Endothelial cell of umbilical vein (primary cell): ENCODE measurements around the gene CMIP. TPM values are rescaled to one million over a fixed set of nuclear protein-coding genes. Genes with fewer than 3 reads are reported as not detected.
A peak's percentile ranks its signal among the peaks of the same experiment; 100 is the strongest.

ENCODE experiments used
- BruUV-seq: library from RNA; stranded (reverse); fragments of 400-500 nt; replicated peaks from 2 replicates; lab custom pipeline; 2021; lab: Mats Ljungman, UMichigan
- CTCF ChIA-PET: fragments of 300-600, 350-600 bp; sonication (Branson Sonifier 250); formaldehyde crosslinking; loops from one replicate; lab custom pipeline; 2021; ENCODE audit warnings: antibody characterized with exemption, inconsistent platforms; lab: Charles Lee
- POLR2A ChIA-PET: fragments of 300-600, 350-600 bp; sonication (Branson Sonifier 250); formaldehyde crosslinking; loops from one replicate; lab custom pipeline; 2021; ENCODE audit warnings: antibody characterized with exemption, inconsistent platforms; lab: Charles Lee
- DNase-seq: peaks from one replicate; pipeline ENCODE4 v3.0.0-alpha.2; 2011; ENCODE audit warnings: low read depth, low spot score
- FAIRE-seq: peaks from 2 replicates; lab custom pipeline; 2011; peaks lifted over from hg19 to GRCh38; lab: Jason Lieb, UNC
- H2AFZ ChIP-seq: 2 replicates; pipeline ENCODE4 v1.6.0; 2012; ENCODE audit warnings: low read depth, low read length, control low read depth, inconsistent platforms
- H3K27ac ChIP-seq: 2 replicates; pipeline ENCODE4 v1.5.1; 2011; ENCODE audit warnings: low read depth, mild to moderate bottlenecking, control low read depth, low read length, moderate library complexity; ENCODE audit not compliant: insufficient read depth
- H3K27me3 ChIP-seq, 2 experiments: 2 replicates each; pipeline versions ENCODE4 v1.6.0 to v1.6.1; 2011; ENCODE audit warnings: low read length in 2 of 2, mixed read lengths in 1 of 2; ENCODE audit not compliant: control insufficient read depth in 2 of 2, insufficient read depth in 2 of 2
- H3K36me3 ChIP-seq, 2 experiments: 2 replicates in 1 of 2; 3 replicates in 1 of 2; pipeline ENCODE4 v1.5.1; 2011; ENCODE audit warnings: low read length in 2 of 2, mild to moderate bottlenecking in 1 of 2, moderate library complexity in 1 of 2; ENCODE audit not compliant: control insufficient read depth in 2 of 2, insufficient read depth in 2 of 2; ENCODE audit errors: extremely low read depth in 1 of 2
- H3K4me1 ChIP-seq: 3 replicates; pipeline ENCODE4 v1.5.1; 2011; ENCODE audit warnings: mild to moderate bottlenecking, low read length; ENCODE audit not compliant: control insufficient read depth, insufficient read depth; ENCODE audit errors: extremely low read depth
- H3K4me2 ChIP-seq: 2 replicates; pipeline ENCODE4 v1.6.1; 2011; ENCODE audit warnings: low read length, control low read depth, mixed read lengths; ENCODE audit not compliant: insufficient read depth
- H3K4me3 ChIP-seq, 3 experiments: fragments of 200-600 bp in 1 of 3; sonication (generic), shearing (Covaris generic) in 1 of 3; replicated peaks in 1 of 3; 2 replicates each; pipeline ENCODE4 v1.5.1; 2011 to 2016; ENCODE audit warnings: control low read depth in 3 of 3, low read length in 3 of 3, mild to moderate bottlenecking in 2 of 3, inconsistent platforms in 1 of 3, low read depth in 1 of 3, moderate library complexity in 1 of 3; ENCODE audit not compliant: insufficient read depth in 1 of 3
- H3K79me2 ChIP-seq: 2 replicates; pipeline ENCODE4 v1.6.0; 2012; ENCODE audit warnings: low read length, inconsistent platforms; ENCODE audit not compliant: control insufficient read depth, insufficient read depth
- H3K9ac ChIP-seq: replicated peaks from 2 replicates; pipeline ENCODE3; 2011; ENCODE audit warnings: low read length, control low read depth; ENCODE audit not compliant: insufficient read depth; ENCODE audit errors: extremely low read depth
- H3K9me1 ChIP-seq: replicated peaks from 3 replicates; pipeline ENCODE4 v1.6.0; 2011; ENCODE audit warnings: mild to moderate bottlenecking, low read length; ENCODE audit not compliant: control insufficient read depth, insufficient read depth; ENCODE audit errors: extremely low read depth
- H3K9me3 ChIP-seq: replicated peaks from 2 replicates; pipeline ENCODE4 v1.5.1; 2012; ENCODE audit warnings: low read length, inconsistent platforms; ENCODE audit not compliant: control insufficient read depth, insufficient read depth
- H4K20me1 ChIP-seq: replicated peaks from 2 replicates; pipeline ENCODE3; 2011; ENCODE audit warnings: mild to moderate bottlenecking, low read length; ENCODE audit not compliant: control insufficient read depth, insufficient read depth; ENCODE audit errors: extremely low read depth
- EZH2 ChIP-seq: IDR thresholded peaks from 2 replicates; pipeline ENCODE4 v1.6.1; 2012; ENCODE audit warnings: borderline replicate concordance, low read depth, mild to moderate bottlenecking, moderate library complexity, low read length, inconsistent platforms; ENCODE audit not compliant: severe bottlenecking
- GATA2 ChIP-seq: IDR thresholded peaks from 2 replicates; pipeline ENCODE4 v1.7.0; 2011; ENCODE audit warnings: low read depth, mild to moderate bottlenecking, moderate library complexity, mixed read lengths, low read length; ENCODE audit not compliant: insufficient read length, insufficient read depth
- dilution Hi-C: fragments of 300-500 bp; cut with MboI; formaldehyde crosslinking; loops from one replicate; pipeline ENCODE4 v1.15.0; 2019; ENCODE audit warnings: low sequenced_read_pairs; ENCODE audit not compliant: extremely low pct_ligation_motif_present
- intact Hi-C: fragments of 100-400 bp; cut with micrococcal nuclease; formaldehyde crosslinking; loops from one replicate; pipeline ENCODE4 v1.10.0; 2022
- polyA plus RNA-seq, 4 experiments: library from polyadenylated mRNA; depleted of rRNA in 3 of 4; stranded (reverse) in 3 of 4; unstranded in 1 of 4; fragments of >200 nt; gene quantifications; 2 replicates each; pipeline versions ENCODE4 v1.2.1 to v1.2.3, GENCODE V29; 2011 to 2012; ENCODE audit warnings: missing spikeins in 1 of 4
- total RNA-seq: library from RNA; stranded (reverse); gene quantifications from 2 replicates; pipeline ENCODE4 v1.2.3, GENCODE V29; 2021
- TF ChIP-seq, protein P1 (sequence below): IDR thresholded peaks from 2 replicates; pipeline ENCODE4 v1.6.1; 2011; ENCODE audit not compliant: insufficient read depth, insufficient read length
- TF ChIP-seq, protein P2 (sequence below), 2 donors: IDR thresholded peaks; 1 replicate in 1 of 2; 2 replicates in 1 of 2; pipeline ENCODE4 v1.5.1; 2011; ENCODE audit warnings: low read length in 2 of 2, mild to moderate bottlenecking in 2 of 2, moderate library complexity in 2 of 2, control low read depth in 1 of 2, inconsistent platforms in 1 of 2, low read depth in 1 of 2; ENCODE audit not compliant: insufficient read depth in 1 of 2; ENCODE audit errors: extremely low read depth in 1 of 2

Gene CMIP
- total and polyA plus RNA-seq, 2 donors (not counting 3 experiments of a cell fraction or from before 2014, with no cell fraction given), result 29.0 to 101 TPM

DNA sequence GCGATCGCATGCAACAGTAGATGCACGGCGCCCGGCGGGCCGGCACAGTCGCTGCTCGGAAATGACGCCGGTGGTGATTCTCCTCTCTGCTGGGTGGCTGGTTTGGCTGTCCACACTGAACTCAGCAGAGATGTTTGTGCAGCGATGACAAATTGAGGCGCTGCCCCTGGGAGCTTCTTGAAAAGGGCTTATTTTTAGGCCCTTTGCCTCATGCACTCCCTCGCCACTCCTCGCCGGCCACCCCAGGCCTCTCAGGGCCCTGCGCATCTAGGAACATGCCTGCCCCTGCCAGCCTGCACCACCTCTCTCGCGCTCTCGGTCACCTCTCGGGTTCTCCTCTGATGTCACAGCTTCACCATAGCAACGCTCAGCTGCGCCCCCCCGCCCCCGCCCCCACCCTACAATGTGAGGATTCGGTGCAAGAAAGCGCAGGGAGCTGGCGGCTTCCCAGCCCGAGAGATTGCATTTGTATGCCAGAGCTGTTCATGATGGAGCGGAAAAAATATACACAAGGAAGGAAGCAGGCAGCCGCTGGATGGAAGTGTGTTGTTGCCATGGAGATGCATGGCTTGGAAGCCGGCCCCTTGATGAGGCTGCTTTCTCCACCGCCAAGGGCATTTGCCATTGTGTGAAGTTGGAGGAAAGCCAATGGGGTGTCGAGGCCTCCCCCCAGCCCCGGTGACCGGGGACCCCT lies 253.2 kb downstream of the CMIP start:
- no peaks in the 10 kb centered on the region for H3K9me1 ChIP-seq
- no peaks in the 10 kb centered on the region for H3K79me2 ChIP-seq
- FAIRE-seq (peak; percentile 97), DNase-seq (peak; percentile 97)
- ChIA-PET POLR2A (interaction anchor here (0.9 to 1.5 kb wide), 2 partner anchors 67 to 73 kb away, joined by 3 read pairs; no protein-coding TSS in a partner anchor), CTCF (interaction anchor here (0.6 to 5.2 kb wide), 37 partner anchors 9 to 622 kb away, joined by 3 to 85 read pairs (median 4); no protein-coding TSS in a partner anchor)
- peaks cover 60% of the 10 kb centered on the region for H3K4me1 ChIP-seq
- intact Hi-C loops, result loop anchor here (1.0 to 5.0 kb wide), 8 partner anchors 14 to 760 kb away; no protein-coding TSS in a partner anchor
- no peak overlapping the region for H2AFZ ChIP-seq
- H3K27me3 ChIP-seq, result no peaks in the 10 kb centered on the region
- no peaks in the 10 kb centered on the region for H3K9me3 ChIP-seq
- H3K36me3 ChIP-seq, result peaks cover 0 to 26% of the 10 kb centered on the region in 2 experiments
- H3K27ac ChIP-seq, result peak overlapping the region; percentile 98
- no peak overlapping the region for H3K4me2 ChIP-seq
- H3K9ac ChIP-seq, result peak overlapping the region; percentile 86
- dilution Hi-C loops, result no loop called here
- H4K20me1 ChIP-seq, result no peaks in the 10 kb centered on the region
- no TSS peak for BruUV-seq
- no peak overlapping the region for H3K4me3 ChIP-seq
- TF ChIP-seq, protein P1, sequence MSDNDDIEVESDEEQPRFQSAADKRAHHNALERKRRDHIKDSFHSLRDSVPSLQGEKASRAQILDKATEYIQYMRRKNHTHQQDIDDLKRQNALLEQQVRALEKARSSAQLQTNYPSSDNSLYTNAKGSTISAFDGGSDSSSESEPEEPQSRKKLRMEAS, result peak; percentile 24
- no peak for TF ChIP-seq EZH2

DNA sequence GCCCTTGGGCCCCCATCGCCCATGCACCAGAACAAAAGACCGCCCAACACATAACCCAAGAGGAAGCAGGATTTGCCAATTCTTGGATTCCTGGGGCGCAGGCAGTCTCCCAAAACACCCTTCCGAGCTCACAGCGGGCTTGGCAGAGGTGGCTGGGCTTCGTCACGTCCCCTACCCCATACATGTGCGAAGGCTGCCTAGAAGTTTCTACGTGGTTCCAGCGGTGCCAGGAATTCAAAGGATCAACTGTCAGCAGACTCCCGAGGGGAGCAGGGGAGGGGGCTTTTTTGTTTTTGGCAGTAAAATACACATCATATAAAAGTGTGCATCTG lies 253.7 kb downstream of the CMIP start:
- no peaks in the 10 kb centered on the region for H4K20me1 ChIP-seq
- H3K27ac ChIP-seq, result peak overlapping the region; percentile 76
- no peaks in the 10 kb centered on the region for H3K27me3 ChIP-seq
- dilution Hi-C loops (no loop called here), intact Hi-C loops (loop anchor here (1.0 to 5.0 kb wide), 4 partner anchors 13 to 761 kb away; no protein-coding TSS in a partner anchor)
- CTCF ChIA-PET, result interaction anchor here (0.6 to 5.2 kb wide), 19 partner anchors 8 to 623 kb away, joined by 3 to 85 read pairs (median 5); no protein-coding TSS in a partner anchor
- FAIRE-seq (no peak), DNase-seq (no peak)
- H3K36me3 ChIP-seq, result peaks cover 0 to 28% of the 10 kb centered on the region in 2 experiments
- no peaks in the 10 kb centered on the region for H3K9me1 ChIP-seq
- no peak overlapping the region for H2AFZ ChIP-seq
- no peak overlapping the region for H3K4me3 ChIP-seq
- TF ChIP-seq GATA2, result no peak
- TF ChIP-seq, protein P2, sequence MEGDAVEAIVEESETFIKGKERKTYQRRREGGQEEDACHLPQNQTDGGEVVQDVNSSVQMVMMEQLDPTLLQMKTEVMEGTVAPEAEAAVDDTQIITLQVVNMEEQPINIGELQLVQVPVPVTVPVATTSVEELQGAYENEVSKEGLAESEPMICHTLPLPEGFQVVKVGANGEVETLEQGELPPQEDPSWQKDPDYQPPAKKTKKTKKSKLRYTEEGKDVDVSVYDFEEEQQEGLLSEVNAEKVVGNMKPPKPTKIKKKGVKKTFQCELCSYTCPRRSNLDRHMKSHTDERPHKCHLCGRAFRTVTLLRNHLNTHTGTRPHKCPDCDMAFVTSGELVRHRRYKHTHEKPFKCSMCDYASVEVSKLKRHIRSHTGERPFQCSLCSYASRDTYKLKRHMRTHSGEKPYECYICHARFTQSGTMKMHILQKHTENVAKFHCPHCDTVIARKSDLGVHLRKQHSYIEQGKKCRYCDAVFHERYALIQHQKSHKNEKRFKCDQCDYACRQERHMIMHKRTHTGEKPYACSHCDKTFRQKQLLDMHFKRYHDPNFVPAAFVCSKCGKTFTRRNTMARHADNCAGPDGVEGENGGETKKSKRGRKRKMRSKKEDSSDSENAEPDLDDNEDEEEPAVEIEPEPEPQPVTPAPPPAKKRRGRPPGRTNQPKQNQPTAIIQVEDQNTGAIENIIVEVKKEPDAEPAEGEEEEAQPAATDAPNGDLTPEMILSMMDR (IDR thresholded peaks at IDR 0.05; ENCODE audit: extremely low read depth in 1 of 2, insufficient read depth in 1 of 2, low read depth in 1 of 2, low read length in 2 of 2), result no peak
- no TSS peak for BruUV-seq
- peak overlapping the region; percentile 56 for H3K9ac ChIP-seq
- POLR2A ChIA-PET, result interaction anchor here (1.5 kb wide), 1 partner anchor 74 kb away, joined by 3 read pairs; no protein-coding TSS in a partner anchor
- H3K4me1 ChIP-seq, result peaks cover 63% of the 10 kb centered on the region
- H3K9me3 ChIP-seq, result no peaks in the 10 kb centered on the region
- H3K4me2 ChIP-seq, result no peak overlapping the region
- no peaks in the 10 kb centered on the region for H3K79me2 ChIP-seq
